Endothelial cell of coronary artery (primary cell): Measurements from ENCODE around the gene PEX5L. TPM values are rescaled to one million over a fixed set of nuclear protein-coding genes. Genes with fewer than 3 reads are reported as not detected.

Source experiments
- total RNA-seq: library from RNA; depleted of rRNA; stranded (reverse); fragments of >200 nt; gene quantifications from 2 replicates; pipeline ENCODE4 v1.2.3, GENCODE V29; 2014

The PEX5L gene
- 0.09 TPM in 1 of 2 replicates, not detected in the other for total RNA-seq

GRCh38 chr3:180036671-180037455 is at the start of gene PEX5L:
TSS of gene PEX5L (minus strand) at chr3:180036937. CDS start at chr3:180036599, 338 bp downstream.

